HepG2 (cell line): ENCODE results near the gene MFRP. TPM values are rescaled to one million over a fixed set of nuclear protein-coding genes. Genes with fewer than 3 reads are reported as not detected.

Experiments used
- BHLHE40 ChIP-seq: IDR thresholded peaks from 2 replicates; pipeline ENCODE4 v1.6.1; 2011; ENCODE audit warnings: low read length, improper control_type of control experiment
- DR1 ChIP-seq: sonication (generic); formaldehyde crosslinking; IDR thresholded peaks from 2 replicates; pipeline ENCODE4 v1.8.0; 2021; ENCODE audit warnings: mild to moderate bottlenecking, missing genetic modification reagents, inconsistent platforms
- E2F5 ChIP-seq: sonication (generic); formaldehyde crosslinking; conservative IDR thresholded peaks from 2 replicates; pipeline ENCODE4 v1.4.0; 2020; ENCODE audit warnings: missing genetic modification reagents
- FIP1L1 ChIP-seq: fragments of 200-400 bp; formaldehyde crosslinking; IDR thresholded peaks from 2 replicates; pipeline ENCODE4 v1.6.1; 2018; ENCODE audit warnings: low read depth, mild to moderate bottlenecking, low read length, moderate library complexity, borderline replicate concordance; ENCODE audit not compliant: insufficient read depth
- JDP2 ChIP-seq: sonication (generic); formaldehyde crosslinking; IDR thresholded peaks from 2 replicates; pipeline ENCODE4 v1.8.1; 2022; ENCODE audit warnings: missing genetic modification reagents, borderline replicate concordance
- JUN ChIP-seq: sonication (generic); formaldehyde crosslinking; IDR thresholded peaks from 2 replicates; pipeline ENCODE4 v1.4.0; 2020; ENCODE audit warnings: mild to moderate bottlenecking, missing genetic modification reagents
- KDM4B ChIP-seq: sonication (generic); formaldehyde crosslinking; IDR thresholded peaks from 2 replicates; pipeline ENCODE4 v1.4.0; 2020; ENCODE audit warnings: missing genetic modification reagents
- MTF2 ChIP-seq: sonication (generic); formaldehyde crosslinking; IDR thresholded peaks from 2 replicates; pipeline ENCODE4 v1.5.0; 2020; ENCODE audit warnings: missing genetic modification reagents, borderline replicate concordance
- RFXANK ChIP-seq: IDR thresholded peaks from 2 replicates; pipeline ENCODE4 v1.6.1; 2016
- SIN3A ChIP-seq: IDR thresholded peaks from 2 replicates; pipeline ENCODE4 v1.6.1; 2011; ENCODE audit warnings: low read depth, mild to moderate bottlenecking, control low read depth, low read length, borderline replicate concordance
- TSC22D2 ChIP-seq: sonication (generic); formaldehyde crosslinking; IDR thresholded peaks from 2 replicates; pipeline ENCODE4 v1.5.1; 2020; ENCODE audit warnings: missing genetic modification reagents, mild to moderate bottlenecking, borderline replicate concordance
- USF2 ChIP-seq, 2 experiments: sonication (generic) in 1 of 2; formaldehyde crosslinking in 1 of 2; IDR thresholded peaks; 2 replicates each; pipeline versions ENCODE4 v1.5.1 to v1.6.1; 2011 to 2020; ENCODE audit warnings: borderline replicate concordance in 1 of 2, low read depth in 1 of 2, low read length in 1 of 2, mild to moderate bottlenecking in 1 of 2, missing genetic modification reagents in 1 of 2, moderate library complexity in 1 of 2
- ZBTB38 ChIP-seq: sonication (generic); formaldehyde crosslinking; IDR thresholded peaks from 2 replicates; pipeline ENCODE4 v1.5.1; 2020; ENCODE audit warnings: mild to moderate bottlenecking, missing genetic modification reagents
- ZNF264 ChIP-seq: sonication (generic); formaldehyde crosslinking; IDR thresholded peaks from 2 replicates; pipeline ENCODE4 v1.4.0; 2020; ENCODE audit warnings: missing genetic modification reagents
- ZNF362 ChIP-seq: sonication (generic); formaldehyde crosslinking; IDR thresholded peaks from 2 replicates; pipeline ENCODE4 v1.4.0; 2020; ENCODE audit warnings: missing genetic modification reagents, mild to moderate bottlenecking, borderline replicate concordance
- ZNF564 ChIP-seq: sonication (generic); formaldehyde crosslinking; IDR thresholded peaks from 2 replicates; pipeline ENCODE4 v1.8.1; 2023; ENCODE audit warnings: mild to moderate bottlenecking, missing genetic modification reagents
- ZNF672 ChIP-seq: sonication (generic); formaldehyde crosslinking; IDR thresholded peaks from 2 replicates; pipeline ENCODE4 v1.8.1; 2022; ENCODE audit warnings: missing genetic modification reagents
- ZNF691 ChIP-seq: sonication (generic); formaldehyde crosslinking; IDR thresholded peaks from 2 replicates; pipeline ENCODE4 v1.4.0; 2020; ENCODE audit warnings: missing genetic modification reagents, low read depth, mild to moderate bottlenecking, borderline replicate concordance
- ZSCAN9 ChIP-seq: IDR thresholded peaks from 2 replicates; pipeline ENCODE4 v1.6.1; 2016; ENCODE audit warnings: borderline replicate concordance
- polyA plus RNA-seq, 8 experiments: library from polyadenylated mRNA; depleted of rRNA in 3 of 8; stranded (reverse) in 7 of 8; unstranded in 1 of 8; fragments of >200 nt; fragmentation: Illumina TruSeq in 4 of 8; extraction: Trizol in 4 of 8; gene quantifications; 2 replicates each; pipeline versions ENCODE4 v1.2.1 to v1.2.3, GENCODE V29; 2011 to 2016; ENCODE audit warnings: low read depth in 4 of 8, missing spikeins in 1 of 8, mixed read lengths in 1 of 8; ENCODE audit not compliant: insufficient read depth in 1 of 8
- total RNA-seq, 5 experiments: library from RNA; depleted of rRNA; stranded (reverse); fragments of >200 nt; fragmentation: Illumina TruSeq; extraction: Trizol; gene quantifications; 2 replicates each; pipeline ENCODE4 v1.2.3, GENCODE V29; 2016; ENCODE audit warnings: low read depth in 1 of 5
- TF ChIP-seq, protein P1 (sequence below): sonication (generic); formaldehyde crosslinking; IDR thresholded peaks from 2 replicates; pipeline ENCODE4 v1.4.0; 2020; ENCODE audit warnings: missing genetic modification reagents, borderline replicate concordance

The MFRP gene
- total and polyA plus RNA-seq, 2 of the 13 experiments (the other 11 are each of a cell fraction or from before 2014, with no cell fraction given): not detected

- TF ChIP-seq MTF2 (CRISPR knock-in tag): no peak
- no peak; the same call in 1 of the 2 replicates for TF ChIP-seq ZNF362 (CRISPR knock-in tag)
- peak; percentile 79 for TF ChIP-seq BHLHE40
- no peak for TF ChIP-seq RFXANK (CRISPR knock-in tag)
- TF ChIP-seq ZNF564 (CRISPR knock-in tag): no peak
- no peak for TF ChIP-seq E2F5 (CRISPR knock-in tag)
- TF ChIP-seq USF2 (IDR thresholded peaks at IDR 0.05; ENCODE audit: low read depth, low read length): no peak; the same call in 1 of the 2 replicates
- TF ChIP-seq USF2 (CRISPR knock-in tag; IDR thresholded peaks at IDR 0.05; ENCODE audit: borderline replicate concordance): no peak; the same call in 1 of the 2 replicates
- TF ChIP-seq ZNF672 (CRISPR knock-in tag): peak; percentile 39; the same call in 1 of the 2 replicates
- TF ChIP-seq JUN (CRISPR knock-in tag): no peak
- TF ChIP-seq KDM4B: peak; percentile 75
- TF ChIP-seq ZSCAN9: 0 out of 2 replicates have a peak, but pooled peaks have one; percentile 29
- peak; percentile 81; the same call in 1 of the 2 replicates for TF ChIP-seq SIN3A
- TF ChIP-seq ZNF691 (CRISPR knock-in tag): no peak
- TF ChIP-seq FIP1L1: peak; percentile 39; the same call in 1 of the 2 replicates
- TF ChIP-seq, protein P1, sequence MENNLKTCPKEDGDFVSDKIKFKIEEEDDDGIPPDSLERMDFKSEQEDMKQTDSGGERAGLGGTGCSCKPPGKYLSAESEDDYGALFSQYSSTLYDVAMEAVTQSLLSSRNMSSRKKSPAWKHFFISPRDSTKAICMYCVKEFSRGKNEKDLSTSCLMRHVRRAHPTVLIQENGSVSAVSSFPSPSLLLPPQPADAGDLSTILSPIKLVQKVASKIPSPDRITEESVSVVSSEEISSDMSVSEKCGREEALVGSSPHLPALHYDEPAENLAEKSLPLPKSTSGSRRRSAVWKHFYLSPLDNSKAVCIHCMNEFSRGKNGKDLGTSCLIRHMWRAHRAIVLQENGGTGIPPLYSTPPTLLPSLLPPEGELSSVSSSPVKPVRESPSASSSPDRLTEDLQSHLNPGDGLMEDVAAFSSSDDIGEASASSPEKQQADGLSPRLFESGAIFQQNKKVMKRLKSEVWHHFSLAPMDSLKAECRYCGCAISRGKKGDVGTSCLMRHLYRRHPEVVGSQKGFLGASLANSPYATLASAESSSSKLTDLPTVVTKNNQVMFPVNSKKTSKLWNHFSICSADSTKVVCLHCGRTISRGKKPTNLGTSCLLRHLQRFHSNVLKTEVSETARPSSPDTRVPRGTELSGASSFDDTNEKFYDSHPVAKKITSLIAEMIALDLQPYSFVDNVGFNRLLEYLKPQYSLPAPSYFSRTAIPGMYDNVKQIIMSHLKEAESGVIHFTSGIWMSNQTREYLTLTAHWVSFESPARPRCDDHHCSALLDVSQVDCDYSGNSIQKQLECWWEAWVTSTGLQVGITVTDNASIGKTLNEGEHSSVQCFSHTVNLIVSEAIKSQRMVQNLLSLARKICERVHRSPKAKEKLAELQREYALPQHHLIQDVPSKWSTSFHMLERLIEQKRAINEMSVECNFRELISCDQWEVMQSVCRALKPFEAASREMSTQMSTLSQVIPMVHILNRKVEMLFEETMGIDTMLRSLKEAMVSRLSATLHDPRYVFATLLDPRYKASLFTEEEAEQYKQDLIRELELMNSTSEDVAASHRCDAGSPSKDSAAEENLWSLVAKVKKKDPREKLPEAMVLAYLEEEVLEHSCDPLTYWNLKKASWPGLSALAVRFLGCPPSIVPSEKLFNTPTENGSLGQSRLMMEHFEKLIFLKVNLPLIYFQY (CRISPR knock-in tag): no peak
- peak; percentile 56; the same call in 1 of the 2 replicates for TF ChIP-seq DR1 (CRISPR knock-in tag)
- TF ChIP-seq TSC22D2 (CRISPR knock-in tag): no peak
- no peak; the same call in 1 of the 2 replicates for TF ChIP-seq JDP2 (CRISPR knock-in tag)
- no peak; the same call in 1 of the 2 replicates for TF ChIP-seq ZNF264
- peak; percentile 88 for TF ChIP-seq ZBTB38
These were observed 29.8 kb upstream of the MFRP start (continued) for GRCh38 chr11:119376197-119376847.
